DOHH2 (cell line): ENCODE data around the gene METTL2B.
"Not testable (repeated sequence)": the region's sequence is repeated elsewhere in the genome, so short reads cannot be mapped to it uniquely, and the experiment has no call there.

Experiments
- H3F3A ChIP-seq: fragments of 200-600 bp; sonication (generic), shearing (Covaris generic); 2 replicates; pipeline ENCODE4 v1.6.0; 2016; ENCODE audit warnings: antibody characterized with exemption, mild to moderate bottlenecking; ENCODE audit not compliant: control insufficient read depth, insufficient read depth
- H3K27ac ChIP-seq: fragments of 200-600 bp; sonication (generic); 2 replicates; pipeline ENCODE4 v1.5.1; 2014; ENCODE audit warnings: low read depth, mild to moderate bottlenecking, low read length, moderate library complexity
- H3K27me3 ChIP-seq: fragments of 200-600 bp; sonication (generic); 2 replicates; pipeline ENCODE4 v1.6.1; 2014; ENCODE audit warnings: mild to moderate bottlenecking, low read length, mixed read lengths; ENCODE audit not compliant: control insufficient read depth
- H3K36me3 ChIP-seq: fragments of 200-600 bp; sonication (generic); 2 replicates; pipeline ENCODE4 v1.6.1; 2014; ENCODE audit warnings: mild to moderate bottlenecking, low read length, moderate library complexity, mixed read lengths; ENCODE audit not compliant: control insufficient read depth
- H3K4me1 ChIP-seq: fragments of 200-600 bp; sonication (generic); 2 replicates; pipeline ENCODE4 v1.6.1; 2014; ENCODE audit warnings: mild to moderate bottlenecking, low read length, mixed read lengths; ENCODE audit not compliant: control insufficient read depth
- H3K4me2 ChIP-seq: fragments of 200-600 bp; sonication (generic); 2 replicates; pipeline ENCODE4 v1.6.0; 2014; ENCODE audit warnings: mild to moderate bottlenecking, low read length, moderate library complexity
- H3K4me3 ChIP-seq: fragments of 200-600 bp; sonication (generic); 2 replicates; pipeline ENCODE4 v1.5.1; 2014; ENCODE audit warnings: mild to moderate bottlenecking, low read length, mixed read lengths
- H3K79me2 ChIP-seq: fragments of 200-600 bp; sonication (generic); 2 replicates; pipeline ENCODE4 v1.6.1; 2014; ENCODE audit warnings: mild to moderate bottlenecking, low read length, mixed read lengths; ENCODE audit not compliant: control insufficient read depth
- H3K9me2 ChIP-seq: fragments of 200-600 bp; sonication (generic); replicated peaks from 2 replicates; pipeline ENCODE4 v1.6.1; 2014; ENCODE audit warnings: mild to moderate bottlenecking, low read length, mixed read lengths; ENCODE audit not compliant: control insufficient read depth
- H3K9me3 ChIP-seq: fragments of 200-600 bp; sonication (generic); 2 replicates; pipeline ENCODE4 v1.6.1; 2014; ENCODE audit warnings: antibody characterized with exemption, low read length, mixed read lengths; ENCODE audit not compliant: control insufficient read depth, insufficient read depth
- H4K20me1 ChIP-seq: fragments of 200-600 bp; sonication (generic); 2 replicates; pipeline ENCODE4 v1.6.0; 2014; ENCODE audit warnings: low read depth, mild to moderate bottlenecking, antibody characterized with exemption, low read length, moderate library complexity; ENCODE audit not compliant: control insufficient read depth, insufficient read depth

METTL2B gene

GRCh38 chr7:128523226-128523931 is 46.8 kb downstream of the METTL2B start:
- H3K9me2 ChIP-seq, H3K27me3 ChIP-seq, H3K79me2 ChIP-seq, H3K9me3 ChIP-seq, H3K36me3 ChIP-seq, H4K20me1 ChIP-seq: not testable (repeated sequence)
- H3F3A ChIP-seq, result peaks cover 22% of the 10 kb centered on the region
- H3K4me3 ChIP-seq, result peak overlapping the region; percentile 47
- H3K4me2 ChIP-seq, result peak overlapping the region; percentile 68
- peaks cover 54% of the 10 kb centered on the region for H3K4me1 ChIP-seq
- peak overlapping the region; percentile 79 for H3K27ac ChIP-seq

- Histone ChIP-seq H3F3A (peaks cover 22% of the 10 kb centered on the region), H3K4me1 (peaks cover 58% of the 10 kb centered on the region), H3K27ac (peak overlapping the region; percentile 79), H3K79me2 (peaks cover 15% of the 10 kb centered on the region), H3K4me3 (peak overlapping the region; percentile 47), H3K4me2 (peak overlapping the region; percentile 68)
- not testable (repeated sequence) for H4K20me1 ChIP-seq, H3K9me2 ChIP-seq, H3K27me3 ChIP-seq, H3K36me3 ChIP-seq, H3K9me3 ChIP-seq
Measured at GRCh38 chr7:128523932-128524524, 47.5 kb downstream of the METTL2B start.

GRCh38 chr7:128525584-128525983 is 49.0 kb downstream of the METTL2B start:
- Histone ChIP-seq H3K36me3 (peaks cover 12% of the 10 kb centered on the region), H3F3A (peaks cover 27% of the 10 kb centered on the region), H3K79me2 (peaks cover 31% of the 10 kb centered on the region), H3K27ac (peak overlapping the region; percentile 79), H3K4me2 (peak overlapping the region; percentile 41), H3K4me1 (peaks cover 69% of the 10 kb centered on the region)
- not testable (repeated sequence) for H3K27me3 ChIP-seq, H3K4me3 ChIP-seq, H3K9me2 ChIP-seq, H3K9me3 ChIP-seq, H4K20me1 ChIP-seq

GRCh38 chr7:128526062-128526466 is 49.5 kb downstream of the METTL2B start:
- peaks cover 27% of the 10 kb centered on the region for H3F3A ChIP-seq
- peak overlapping the region; percentile 41 for H3K4me2 ChIP-seq
- peaks cover 69% of the 10 kb centered on the region for H3K4me1 ChIP-seq
- not testable (repeated sequence) for H3K9me2 ChIP-seq, H4K20me1 ChIP-seq, H3K27me3 ChIP-seq, H3K9me3 ChIP-seq
- peak overlapping the region; percentile 22; the same call in 1 of the 2 replicates for H3K4me3 ChIP-seq
- H3K79me2 ChIP-seq, result peaks cover 34% of the 10 kb centered on the region
- H3K36me3 ChIP-seq, result peaks cover 12% of the 10 kb centered on the region
- H3K27ac ChIP-seq, result peak overlapping the region; percentile 79

- peak overlapping the region; percentile 98 for H3K4me2 ChIP-seq
- H3K27me3 ChIP-seq, result not testable (repeated sequence)
Measured at GRCh38 chr7:128529191-128529590, 52.6 kb downstream of the METTL2B start.

More at GRCh38 chr7:128529191-128529590, 52.6 kb downstream of the METTL2B start:
- Histone ChIP-seq H3K36me3 (peaks cover 33% of the 10 kb centered on the region), H3K27ac (peak overlapping the region; percentile 76), H3K4me3 (peak overlapping the region; percentile 81), H3F3A (peaks cover 27% of the 10 kb centered on the region), H3K4me1 (peaks cover 66% of the 10 kb centered on the region), H3K79me2 (peaks cover 65% of the 10 kb centered on the region)
- H4K20me1 ChIP-seq, H3K9me2 ChIP-seq, H3K9me3 ChIP-seq: not testable (repeated sequence)
